KMS-11 (cell line): ENCODE data around the gene HACD3.
A peak's percentile ranks its signal among the peaks of the same experiment; 100 is the strongest.

Experiments
- H2AFZ ChIP-seq: fragments of 200-600 bp; sonication (generic); 2 replicates; pipeline ENCODE4 v1.6.1; 2016; ENCODE audit warnings: antibody characterized with exemption, mixed run types, low read depth
- H3K27ac ChIP-seq: fragments of 200-600 bp; sonication (generic); 2 replicates; pipeline ENCODE4 v1.6.1; 2016; ENCODE audit warnings: mild to moderate bottlenecking, mixed run types
- H3K27me3 ChIP-seq: fragments of 200-600 bp; sonication (generic); 2 replicates; pipeline ENCODE4 v1.6.1; 2017; ENCODE audit warnings: mild to moderate bottlenecking, low read depth, mixed run types, moderate library complexity; ENCODE audit not compliant: insufficient read depth
- H3K36me3 ChIP-seq: fragments of 200-600 bp; sonication (generic); 2 replicates; pipeline ENCODE4 v1.6.1; 2017; ENCODE audit warnings: mild to moderate bottlenecking, mixed run types; ENCODE audit not compliant: insufficient read depth
- H3K4me1 ChIP-seq: fragments of 200-600 bp; sonication (generic); 2 replicates; pipeline ENCODE4 v1.6.1; 2016; ENCODE audit warnings: mild to moderate bottlenecking, low read depth, mixed run types; ENCODE audit not compliant: poor library complexity, severe bottlenecking
- H3K4me2 ChIP-seq: fragments of 200-600 bp; sonication (generic); 2 replicates; pipeline ENCODE4 v1.7.0; 2016; ENCODE audit warnings: mild to moderate bottlenecking, mixed run types
- H3K4me3 ChIP-seq: fragments of 200-600 bp; sonication (generic); IDR thresholded peaks from 2 replicates; pipeline ENCODE4 v1.6.1; 2017; ENCODE audit warnings: low read depth, low read length, mixed read lengths; ENCODE audit not compliant: insufficient read depth
- H3K79me2 ChIP-seq: fragments of 200-600 bp; sonication (generic); 2 replicates; pipeline ENCODE4 v1.6.1; 2016; ENCODE audit warnings: low read depth, mixed run types; ENCODE audit not compliant: insufficient read depth
- H3K9ac ChIP-seq: fragments of 200-600 bp; sonication (generic); 2 replicates; pipeline ENCODE4 v1.6.1; 2016; ENCODE audit warnings: mild to moderate bottlenecking, mixed run types
- H4K20me1 ChIP-seq: fragments of 200-600 bp; sonication (generic); 2 replicates; pipeline ENCODE4 v1.6.1; 2016; ENCODE audit warnings: mild to moderate bottlenecking, mixed run types; ENCODE audit not compliant: insufficient read depth
- CTCF ChIP-seq: fragments of 200-600 bp; sonication (generic); conservative IDR thresholded peaks from 2 replicates; pipeline ENCODE4 v1.6.1; 2017; ENCODE audit warnings: low read depth, mild to moderate bottlenecking, antibody characterized with exemption, low read length, moderate library complexity, mixed read lengths

Gene HACD3

GRCh38 chr15:65599677-65600076 lies 69.4 kb downstream of the HACD3 start:
- H3K27ac ChIP-seq, result no peak overlapping the region
- no peak overlapping the region for H3K9ac ChIP-seq
- H4K20me1 ChIP-seq, result peaks cover 2% of the 10 kb centered on the region; the same call in 1 of the 2 replicates
- H3K4me1 ChIP-seq, result peaks cover 17% of the 10 kb centered on the region
- no peak overlapping the region for H2AFZ ChIP-seq
- no peaks in the 10 kb centered on the region for H3K27me3 ChIP-seq
- H3K4me3 ChIP-seq, result no peak overlapping the region
- no peaks in the 10 kb centered on the region for H3K36me3 ChIP-seq
- H3K79me2 ChIP-seq, result no peaks in the 10 kb centered on the region
- H3K4me2 ChIP-seq, result no peak overlapping the region
- no peak for TF ChIP-seq CTCF

DNA sequence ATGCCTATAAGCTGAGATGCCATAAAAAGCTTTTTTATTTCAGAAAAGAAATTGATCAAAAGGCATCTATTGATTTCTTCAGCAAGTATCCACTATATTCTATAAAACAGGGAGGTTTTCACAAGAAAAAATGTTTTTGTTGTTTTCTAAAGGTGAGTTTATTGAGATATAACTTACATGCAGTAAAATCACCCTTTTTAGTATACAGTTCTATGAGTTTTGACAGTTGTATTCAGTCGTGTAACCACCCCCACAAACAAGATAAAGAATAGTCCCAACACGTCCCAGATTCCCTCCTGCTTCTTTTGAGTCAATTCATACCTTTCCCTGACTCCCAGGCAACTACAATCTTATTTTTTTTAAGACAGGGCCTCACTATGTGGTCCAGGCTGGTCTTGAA lies 72.9 kb downstream of the HACD3 start:
- Histone ChIP-seq H4K20me1 (no peaks in the 10 kb centered on the region; the same call in 1 of the 2 replicates), H3K27me3 (no peaks in the 10 kb centered on the region), H3K4me1 (peaks cover 17% of the 10 kb centered on the region), H3K27ac (no peak overlapping the region), H3K9ac (no peak overlapping the region), H3K4me3 (no peak overlapping the region), H2AFZ (no peak overlapping the region), H3K79me2 (peaks cover 4% of the 10 kb centered on the region; the same call in 1 of the 2 replicates), H3K4me2 (no peak overlapping the region), H3K36me3 (no peaks in the 10 kb centered on the region)
- no peak for TF ChIP-seq CTCF

DNA sequence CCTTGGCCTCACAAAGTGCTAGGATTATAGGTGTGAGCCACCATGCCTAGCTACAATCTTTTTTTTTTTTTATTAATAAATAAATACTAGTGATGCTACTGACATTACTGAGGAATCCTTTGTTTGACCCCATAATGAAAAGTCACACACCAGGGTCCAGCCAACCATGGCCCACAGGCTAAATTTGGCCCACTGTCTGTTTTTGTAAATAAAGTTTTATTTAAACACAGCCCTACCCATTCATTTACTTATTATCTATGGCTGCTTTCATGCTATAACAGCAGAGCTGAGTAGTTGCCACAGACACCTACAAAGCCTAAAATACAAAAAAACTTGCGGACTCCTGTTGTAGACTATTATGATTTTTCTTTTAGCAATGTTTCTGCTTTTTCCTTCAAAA lies 73.3 kb downstream of the HACD3 start:
- Histone ChIP-seq H4K20me1 (no peaks in the 10 kb centered on the region; the same call in 1 of the 2 replicates), H3K79me2 (peaks cover 8% of the 10 kb centered on the region; the same call in 1 of the 2 replicates), H3K36me3 (no peaks in the 10 kb centered on the region), H2AFZ (no peak overlapping the region), H3K4me2 (no peak overlapping the region), H3K9ac (no peak overlapping the region), H3K4me1 (peaks cover 16% of the 10 kb centered on the region), H3K27ac (no peak overlapping the region), H3K4me3 (no peak overlapping the region), H3K27me3 (no peaks in the 10 kb centered on the region)
- no peak for TF ChIP-seq CTCF

- H3K4me2 ChIP-seq, result peak within 1 kb of the TSS; percentile 95
- no peaks in the 10 kb centered on the region for H4K20me1 ChIP-seq
- H3K9ac ChIP-seq, result peak within 1 kb of the TSS; percentile 93
- no peaks in the 10 kb centered on the region for H3K27me3 ChIP-seq
- H3K36me3 ChIP-seq, result no peaks in the 10 kb centered on the region
- peaks cover 30% of the 10 kb centered on the region for H3K79me2 ChIP-seq
- H3K4me1 ChIP-seq, result peaks cover 20% of the 10 kb centered on the region
- peak within 1 kb of the TSS; percentile 89 for H2AFZ ChIP-seq
- H3K27ac ChIP-seq, result peak within 1 kb of the TSS; percentile 78
- TF ChIP-seq CTCF, result peak; percentile 67
- no peak within 1 kb of the TSS for H3K4me3 ChIP-seq
Observed at GRCh38 chr15:65610871-65611718, 80.8 kb downstream of the HACD3 start, which contains the start of gene INTS14. INTS14 (minus strand) TSS chr15:65611131; CDS start chr15:65607380, 3,751 bp downstream.
